Gastrocnemius medialis (tissue), 4 donors: ENCODE results near the gene AOC1. TPM values are rescaled to one million over a fixed set of nuclear protein-coding genes. Genes with fewer than 3 reads are reported as not detected.

Experiments
- ATAC-seq, 2 donors: fragments of 150-250 bp; one replicate each; pipeline ENCODE4 v1.9.1; 2016
- DNase-seq, 2 donors: peaks; one replicate each; pipeline ENCODE4 v3.0.0-alpha.2; 2019
- H3K27ac ChIP-seq, 4 donors: fragments of 200-600 bp; sonication (generic); 1 replicate in 1 of 4; 2 replicates in 3 of 4; pipeline ENCODE4 v1.5.1; 2016 to 2018; ENCODE audit warnings: mild to moderate bottlenecking in 2 of 4, moderate library complexity in 1 of 4
- H3K27me3 ChIP-seq, 3 donors: fragments of 200-600 bp; sonication (generic) in 2 of 3; 1 replicate in 1 of 3; 2 replicates in 2 of 3; pipeline versions ENCODE4 v1.5.1 to v1.6.0; 2016 to 2019; ENCODE audit warnings: mild to moderate bottlenecking in 1 of 3, moderate library complexity in 1 of 3
- H3K36me3 ChIP-seq, 2 donors: fragments of 200-600 bp; sonication (generic) in 1 of 2; one replicate each; pipeline ENCODE4 v1.5.1; 2017 to 2018
- H3K4me1 ChIP-seq, 2 donors: fragments of 200-600 bp; sonication (generic) in 1 of 2; one replicate each; pipeline ENCODE4 v1.5.1; 2016 to 2017; ENCODE audit warnings: mild to moderate bottlenecking in 2 of 2
- H3K4me3 ChIP-seq, 4 donors: fragments of 200-600 bp; sonication (generic) in 3 of 4; 1 replicate in 1 of 4; 2 replicates in 3 of 4; pipeline ENCODE4 v1.5.1; 2016 to 2019; ENCODE audit warnings: mild to moderate bottlenecking in 2 of 4
- H3K9me3 ChIP-seq, 3 donors: fragments of 200-600 bp; sonication (generic) in 2 of 3; 1 replicate in 1 of 3; 2 replicates in 2 of 3; pipeline ENCODE4 v1.5.1; 2016 to 2019
- CTCF ChIP-seq, 5 experiments: fragments of 450-650 bp in 3 of 5; fragments of 200-600 bp in 2 of 5; sonication (generic) in 2 of 5; IDR thresholded peaks in 4 of 5; conservative IDR thresholded peaks in 1 of 5; 1 replicate in 4 of 5; 2 replicates in 1 of 5; pipeline ENCODE4 v1.5.1; 2016 to 2019; ENCODE audit warnings: antibody characterized with exemption in 5 of 5, mild to moderate bottlenecking in 3 of 5, moderate library complexity in 3 of 5
- POLR2A ChIP-seq, 2 donors: fragments of 450-650 bp; IDR thresholded peaks; one replicate each; pipeline ENCODE4 v1.6.1; 2017; ENCODE audit warnings: antibody characterized with exemption in 2 of 2, mild to moderate bottlenecking in 2 of 2, moderate library complexity in 2 of 2
- in situ Hi-C, 4 donors: fragments of 200-750 bp; cut with MboI; loops; one replicate each; pipeline versions ENCODE4 v1.15.0 to v1.8.0; 2017; ENCODE audit warnings: low sequenced_read_pairs in 4 of 4
- intact Hi-C: fragments of 100-400 bp; cut with DNase I; formaldehyde crosslinking; loops from one replicate; pipeline ENCODE4 v1.15.1; 2023; ENCODE audit warnings: low total_unique reads
- total RNA-seq, 4 donors: library from RNA; depleted of rRNA; stranded (reverse); fragments of >200 nt; gene quantifications; one replicate each; pipeline versions ENCODE4 v1.1.0 to v1.2.3, GENCODE V29; 2016

Gene AOC1
- total RNA-seq, 4 donors from 2014 or later: 1.6 TPM; not detected in 3

GRCh38 chr7:150891740-150892139, 39.4 kb downstream of the AOC1 start:
- in situ Hi-C loops: no loop called here

GRCh38 chr7:150895809-150896208, 43.5 kb downstream of the AOC1 start:
- Histone ChIP-seq H3K4me1 (peaks cover 0 to 4% of the 10 kb centered on the region in 2 donors), H3K36me3 (no peaks in the 10 kb centered on the region), H3K9me3 (no peaks in the 10 kb centered on the region), H3K27me3 (peaks cover 0 to 13% (median 10%) of the 10 kb centered on the region in 3 donors), H3K4me3 (no peak overlapping the region), H3K27ac (no peak overlapping the region)
- DNase-seq: no peak
- no peak for TF ChIP-seq POLR2A (IDR thresholded peaks at IDR 0.05)
- TF ChIP-seq CTCF (IDR thresholded peaks at IDR 0.05 in 4 of 5, conservative IDR thresholded peaks at IDR 0.05 in 1 of 5): no peak
- intact Hi-C loops (loop anchor here (10.0 kb wide), 1 partner anchor 409 kb away; no protein-coding TSS in a partner anchor), in situ Hi-C loops (loop anchor here in 2 of 4 donors (5.0 kb wide), 1 partner anchor 91 kb away; no protein-coding TSS in a partner anchor)
- no peak for ATAC-seq

More at GRCh38 chr7:150891740-150892139, 39.4 kb downstream of the AOC1 start:
- Histone ChIP-seq H3K4me1 (no peaks in the 10 kb centered on the region), H3K27ac (no peak overlapping the region), H3K27me3 (peaks cover 0 to 10% (median 0%) of the 10 kb centered on the region in 3 donors), H3K4me3 (no peak overlapping the region), H3K9me3 (no peaks in the 10 kb centered on the region), H3K36me3 (no peaks in the 10 kb centered on the region)
- intact Hi-C loops: loop anchor here (10.0 kb wide), 1 partner anchor 413 kb away; no protein-coding TSS in a partner anchor
- no peak for ATAC-seq
- TF ChIP-seq POLR2A (IDR thresholded peaks at IDR 0.05) (no peak), CTCF (IDR thresholded peaks at IDR 0.05 in 4 of 5, conservative IDR thresholded peaks at IDR 0.05 in 1 of 5) (no peak)
- DNase-seq: no peak

DNA sequence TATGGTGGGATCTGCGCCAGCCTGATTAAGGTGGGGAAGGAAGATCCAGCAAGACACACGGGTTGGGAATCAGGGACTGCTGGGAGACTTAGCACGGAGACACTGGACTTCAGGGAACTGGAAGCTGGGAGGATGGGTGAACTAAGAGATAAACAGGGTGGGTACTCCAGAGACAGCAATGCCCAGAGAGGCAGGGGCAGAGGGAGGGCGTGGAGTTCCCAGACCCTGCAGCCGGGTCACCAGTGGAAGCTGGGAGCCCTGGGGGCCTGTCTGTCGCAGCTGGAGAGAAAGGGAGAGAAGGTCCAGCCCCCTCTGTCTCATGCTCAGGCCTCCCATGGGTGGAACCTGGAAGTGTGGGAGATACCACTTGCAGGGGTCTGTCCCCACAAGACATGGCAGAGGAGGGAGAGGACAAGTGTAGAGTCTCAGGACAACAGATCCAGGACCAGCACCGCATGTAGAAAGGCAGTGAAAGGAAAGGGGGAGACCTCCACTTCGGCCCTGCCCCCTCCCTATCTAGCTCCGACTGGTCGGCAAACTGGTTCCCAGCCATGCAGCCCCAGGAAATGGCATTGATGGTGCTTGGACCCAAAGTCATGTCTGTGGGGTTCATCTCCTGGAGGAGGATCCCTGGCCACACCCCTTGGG, 44.4 kb downstream of the AOC1 start:
- no peaks in the 10 kb centered on the region for H3K9me3 ChIP-seq
- no peak overlapping the region for H3K4me3 ChIP-seq
- peaks cover 0 to 13% (median 10%) of the 10 kb centered on the region in 3 donors for H3K27me3 ChIP-seq
- ATAC-seq: no peak
- H3K27ac ChIP-seq: no peak overlapping the region
- in situ Hi-C loops: loop anchor here in 2 of 4 donors (5.0 kb wide), 1 partner anchor 91 kb away; no protein-coding TSS in a partner anchor
- no peak for DNase-seq
- no peak for TF ChIP-seq POLR2A (IDR thresholded peaks at IDR 0.05)
- no peak for TF ChIP-seq CTCF (IDR thresholded peaks at IDR 0.05 in 4 of 5, conservative IDR thresholded peaks at IDR 0.05 in 1 of 5)
- intact Hi-C loops: loop anchor here (10.0 kb wide), 1 partner anchor 408 kb away; no protein-coding TSS in a partner anchor
- no peaks in the 10 kb centered on the region for H3K36me3 ChIP-seq
- H3K4me1 ChIP-seq: peaks cover 0 to 4% of the 10 kb centered on the region in 2 donors

GRCh38 chr7:150897502-150898474, 45.5 kb downstream of the AOC1 start:
- Histone ChIP-seq H3K27me3 (peaks cover 0 to 13% (median 8%) of the 10 kb centered on the region in 3 donors), H3K27ac (no peak overlapping the region), H3K36me3 (no peaks in the 10 kb centered on the region), H3K9me3 (no peaks in the 10 kb centered on the region), H3K4me1 (peaks cover 0 to 4% of the 10 kb centered on the region in 2 donors), H3K4me3 (no peak overlapping the region)
- no peak for TF ChIP-seq CTCF (IDR thresholded peaks at IDR 0.05 in 4 of 5, conservative IDR thresholded peaks at IDR 0.05 in 1 of 5)
- no peak for TF ChIP-seq POLR2A (IDR thresholded peaks at IDR 0.05)
- intact Hi-C loops (loop anchor here (1.0 to 10.0 kb wide), 3 partner anchors 91 to 407 kb away; no protein-coding TSS in a partner anchor), in situ Hi-C loops (loop anchor here in 2 of 4 donors (5.0 kb wide), 1 partner anchor 90 kb away; no protein-coding TSS in a partner anchor)
- no peak for ATAC-seq
- DNase-seq: no peak
